ENCODE data around the gene ZNF804A.
"Not testable (repeated sequence)": the region's sequence is repeated elsewhere in the genome, so short reads cannot be mapped to it uniquely, and the experiment has no call there.

Gene ZNF804A

GRCh38 chr2:184875212-184875611 lies 276.9 kb downstream of the ZNF804A start:
- Histone ChIP-seq H3K9me3 (ENCODE audit: severe bottlenecking) (no peaks in the 10 kb centered on the region), H3K27me3 (ENCODE audit: insufficient read depth, low read depth, severe bottlenecking) (no peaks in the 10 kb centered on the region), H3K27ac (no peak overlapping the region), H3K36me3 (no peaks in the 10 kb centered on the region), H3K4me3 (ENCODE audit: low read depth, low read length) (no peak overlapping the region)
- no peak for TF ChIP-seq CTCF (IDR thresholded peaks at IDR 0.05; ENCODE audit: low read depth, low read length)
- DNase-seq: no peak

- H3K36me3 ChIP-seq: no peaks in the 10 kb centered on the region
- DNase-seq: no peak
- H3K27me3 ChIP-seq (ENCODE audit: insufficient read depth, low read depth, severe bottlenecking): no peaks in the 10 kb centered on the region
- no peak for TF ChIP-seq CTCF (IDR thresholded peaks at IDR 0.05; ENCODE audit: low read depth, low read length)
- no peak overlapping the region for H3K4me3 ChIP-seq (ENCODE audit: low read depth, low read length)
- H3K27ac ChIP-seq: no peak overlapping the region
- no peaks in the 10 kb centered on the region for H3K9me3 ChIP-seq (ENCODE audit: severe bottlenecking)
Measured at GRCh38 chr2:184875911-184876310, 277.6 kb downstream of the ZNF804A start.

- no peak for TF ChIP-seq CTCF (IDR thresholded peaks at IDR 0.05; ENCODE audit: low read depth, low read length)
- Histone ChIP-seq H3K27me3 (ENCODE audit: insufficient read depth, low read depth, severe bottlenecking) (no peaks in the 10 kb centered on the region), H3K36me3 (no peaks in the 10 kb centered on the region), H3K9me3 (ENCODE audit: severe bottlenecking) (no peaks in the 10 kb centered on the region), H3K4me3 (ENCODE audit: low read depth, low read length) (no peak overlapping the region), H3K27ac (no peak overlapping the region)
- DNase-seq: no peak
Measured at GRCh38 chr2:184877909-184878308, 279.6 kb downstream of the ZNF804A start.

GRCh38 chr2:184879671-184880070 lies 281.3 kb downstream of the ZNF804A start:
- H3K36me3 ChIP-seq: no peaks in the 10 kb centered on the region
- H3K27me3 ChIP-seq (ENCODE audit: insufficient read depth, low read depth, severe bottlenecking): no peaks in the 10 kb centered on the region
- no peak for TF ChIP-seq CTCF (IDR thresholded peaks at IDR 0.05; ENCODE audit: low read depth, low read length)
- no peak for DNase-seq
- no peaks in the 10 kb centered on the region for H3K9me3 ChIP-seq (ENCODE audit: severe bottlenecking)
- H3K4me3 ChIP-seq (ENCODE audit: low read depth, low read length): no peak overlapping the region
- no peak overlapping the region for H3K27ac ChIP-seq

GRCh38 chr2:184886585-184886984 lies 288.3 kb downstream of the ZNF804A start:
- not testable (repeated sequence) for H3K9me3 ChIP-seq (ENCODE audit: severe bottlenecking); H3K36me3 ChIP-seq; H3K27me3 ChIP-seq (ENCODE audit: insufficient read depth, low read depth, severe bottlenecking); H3K27ac ChIP-seq; H3K4me3 ChIP-seq (ENCODE audit: low read depth, low read length); DNase-seq

- DNase-seq: no peak
- Histone ChIP-seq H3K27me3 (ENCODE audit: insufficient read depth, low read depth, severe bottlenecking) (no peaks in the 10 kb centered on the region), H3K9me3 (ENCODE audit: severe bottlenecking) (no peaks in the 10 kb centered on the region), H3K4me3 (ENCODE audit: low read depth, low read length) (no peak overlapping the region), H3K27ac (no peak overlapping the region), H3K36me3 (no peaks in the 10 kb centered on the region)
- no peak for TF ChIP-seq CTCF (IDR thresholded peaks at IDR 0.05; ENCODE audit: low read depth, low read length)
Measured at GRCh38 chr2:184890311-184890710, 292.0 kb downstream of the ZNF804A start.
